GM23248 (cell line): Measurements from ENCODE around the gene MECP2. TPM values are rescaled to one million over a fixed set of nuclear protein-coding genes. Genes with fewer than 3 reads are reported as not detected.

Source experiments
- DNase-seq: peaks from one replicate; pipeline ENCODE4 v3.0.0-alpha.2; 2015
- H2AFZ ChIP-seq: fragments of 200-600 bp; sonication (generic); 2 replicates; pipeline ENCODE4 v1.6.1; 2016; ENCODE audit warnings: antibody characterized with exemption
- H3F3A ChIP-seq: fragments of 200-600 bp; sonication (generic); 2 replicates; pipeline ENCODE4 v1.6.1; 2016; ENCODE audit warnings: mild to moderate bottlenecking, antibody characterized with exemption, mixed run types; ENCODE audit not compliant: insufficient read depth
- H3K27ac ChIP-seq: fragments of 200-600 bp; sonication (generic); 2 replicates; pipeline ENCODE4 v1.5.1; 2016; ENCODE audit warnings: mild to moderate bottlenecking
- H3K27me3 ChIP-seq: fragments of 200-600 bp; sonication (generic); replicated peaks from 2 replicates; pipeline ENCODE4 v1.6.1; 2016; ENCODE audit warnings: mild to moderate bottlenecking; ENCODE audit not compliant: insufficient read depth
- H3K36me3 ChIP-seq: fragments of 200-600 bp; sonication (generic); 2 replicates; pipeline ENCODE4 v1.6.1; 2016; ENCODE audit warnings: low read depth, mild to moderate bottlenecking
- H3K4me1 ChIP-seq: fragments of 200-600 bp; sonication (generic); 2 replicates; pipeline ENCODE4 v1.6.1; 2016; ENCODE audit warnings: mild to moderate bottlenecking; ENCODE audit not compliant: insufficient read depth
- H3K4me2 ChIP-seq: fragments of 200-600 bp; sonication (generic); one replicate; pipeline ENCODE4 v1.6.1; 2016; ENCODE audit warnings: mild to moderate bottlenecking; ENCODE audit not compliant: unreplicated experiment
- H3K4me3 ChIP-seq: fragments of 200-600 bp; sonication (generic); 2 replicates; pipeline ENCODE4 v1.5.1; 2016; ENCODE audit warnings: mild to moderate bottlenecking
- H3K79me2 ChIP-seq: fragments of 200-600 bp; sonication (generic); 2 replicates; pipeline ENCODE4 v1.6.1; 2016; ENCODE audit warnings: mild to moderate bottlenecking; ENCODE audit not compliant: insufficient read depth
- H3K9ac ChIP-seq: fragments of 200-600 bp; sonication (generic); 2 replicates; pipeline ENCODE4 v1.6.1; 2016; ENCODE audit warnings: mild to moderate bottlenecking
- H3K9me2 ChIP-seq: fragments of 200-600 bp; sonication (generic); 2 replicates; pipeline ENCODE4 v1.6.1; 2016; ENCODE audit warnings: mixed run types, mild to moderate bottlenecking, moderate library complexity; ENCODE audit not compliant: insufficient read depth
- H3K9me3 ChIP-seq: fragments of 200-600 bp; sonication (generic); one replicate; pipeline ENCODE4 v1.6.1; 2017; ENCODE audit warnings: low read depth
- H4K20me1 ChIP-seq: fragments of 200-600 bp; sonication (generic); 2 replicates; pipeline ENCODE4 v1.6.0; 2016; ENCODE audit not compliant: insufficient read depth
- EZH2 ChIP-seq: fragments of 200-600 bp; sonication (generic); IDR thresholded peaks from 2 replicates; pipeline ENCODE4 v1.6.1; 2018; ENCODE audit warnings: antibody characterized with exemption, mild to moderate bottlenecking; ENCODE audit not compliant: insufficient read depth, poor library complexity, severe bottlenecking
- EZH2phosphoT487 ChIP-seq: fragments of 200-600 bp; sonication (generic); IDR thresholded peaks from 2 replicates; pipeline ENCODE4 v1.6.1; 2018; ENCODE audit warnings: antibody characterized with exemption, moderate library complexity, mild to moderate bottlenecking, low read depth; ENCODE audit not compliant: insufficient read depth
- whole genome bisulfite sequencing, 2 experiments: methylation state at CpG; one replicate each; pipeline ENCODE4 v1.1.6; 2015 to 2017; ENCODE audit warnings: low lambda C conversion rate in 2 of 2, low coverage in 1 of 2; ENCODE audit errors: missing lambda C conversion rate in 2 of 2; 5-methylcytosine and 5-hydroxymethylcytosine counted together
- in situ Hi-C: fragments of 300-500 bp; cut with MboI; formaldehyde crosslinking; loops from 2 replicates; pipeline ENCODE4 v1.15.0; 2020
- polyA plus RNA-seq: library from polyadenylated mRNA; unstranded; fragments of >200 nt; fragmentation: Nextera tagmentation; extraction: Ambion mirVana; gene quantifications from 2 replicates; pipeline ENCODE4 v1.2.1, GENCODE V29; 2016
- total RNA-seq: library from RNA; depleted of rRNA; stranded (reverse); fragments of >200 nt; shearing (Covaris generic); gene quantifications from 2 replicates; pipeline ENCODE4 v1.2.3, GENCODE V29; 2014

Gene MECP2
- total and polyA plus RNA-seq, 2 experiments from 2014 or later: 10.3 to 16.5 TPM

DNA sequence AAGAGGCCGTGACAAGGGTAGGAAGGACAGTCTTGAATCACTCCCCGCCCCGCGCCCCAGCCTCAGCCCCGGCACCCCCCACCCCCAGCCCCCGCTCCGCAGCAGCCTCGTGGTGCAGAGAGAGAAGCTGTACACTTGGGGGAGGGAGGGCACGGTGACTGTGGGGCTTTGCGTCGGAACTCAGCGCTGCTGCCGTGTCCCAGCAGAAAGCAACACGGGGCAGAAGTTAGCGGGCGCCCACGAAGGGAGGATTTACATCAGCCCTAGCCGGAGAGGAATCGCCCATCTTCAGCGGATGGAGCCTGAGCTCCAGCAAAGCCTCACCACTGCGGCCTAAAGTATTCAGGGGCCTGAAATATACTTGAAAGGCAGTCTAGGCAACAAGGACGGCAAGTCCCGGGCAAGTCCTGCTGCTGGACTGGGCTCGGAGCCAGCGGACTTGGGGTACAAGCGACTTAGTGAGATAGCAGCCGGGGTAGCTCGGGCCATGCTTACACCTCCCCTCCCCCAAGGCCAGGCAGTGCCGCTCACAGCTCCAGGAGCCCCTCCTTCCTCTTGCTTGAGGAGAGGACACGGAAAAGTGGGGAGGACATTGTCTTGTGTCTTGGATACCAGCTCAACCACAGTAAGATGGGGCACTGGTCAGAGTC lies 28.0 kb upstream of the MECP2 start:
- Histone ChIP-seq H3K4me2 (no peak overlapping the region), H3K9ac (no peak overlapping the region), H3K27ac (no peak overlapping the region), H2AFZ (no peak overlapping the region), H3K4me1 (no peaks in the 10 kb centered on the region), H3F3A (no peaks in the 10 kb centered on the region), H3K9me3 (no peaks in the 10 kb centered on the region), H4K20me1 (no peaks in the 10 kb centered on the region), H3K27me3 (no peaks in the 10 kb centered on the region), H3K4me3 (no peak overlapping the region), H3K36me3 (no peaks in the 10 kb centered on the region), H3K9me2 (no peaks in the 10 kb centered on the region), H3K79me2 (no peaks in the 10 kb centered on the region)
- in situ Hi-C loops: no loop called here
- DNase-seq: no peak
- no peak for TF ChIP-seq EZH2phosphoT487
- no peak for TF ChIP-seq EZH2
- 79 to 91% methylated on average over 21 to 26 of the region's 30 CpGs for WGBS, 2 experiments

DNA sequence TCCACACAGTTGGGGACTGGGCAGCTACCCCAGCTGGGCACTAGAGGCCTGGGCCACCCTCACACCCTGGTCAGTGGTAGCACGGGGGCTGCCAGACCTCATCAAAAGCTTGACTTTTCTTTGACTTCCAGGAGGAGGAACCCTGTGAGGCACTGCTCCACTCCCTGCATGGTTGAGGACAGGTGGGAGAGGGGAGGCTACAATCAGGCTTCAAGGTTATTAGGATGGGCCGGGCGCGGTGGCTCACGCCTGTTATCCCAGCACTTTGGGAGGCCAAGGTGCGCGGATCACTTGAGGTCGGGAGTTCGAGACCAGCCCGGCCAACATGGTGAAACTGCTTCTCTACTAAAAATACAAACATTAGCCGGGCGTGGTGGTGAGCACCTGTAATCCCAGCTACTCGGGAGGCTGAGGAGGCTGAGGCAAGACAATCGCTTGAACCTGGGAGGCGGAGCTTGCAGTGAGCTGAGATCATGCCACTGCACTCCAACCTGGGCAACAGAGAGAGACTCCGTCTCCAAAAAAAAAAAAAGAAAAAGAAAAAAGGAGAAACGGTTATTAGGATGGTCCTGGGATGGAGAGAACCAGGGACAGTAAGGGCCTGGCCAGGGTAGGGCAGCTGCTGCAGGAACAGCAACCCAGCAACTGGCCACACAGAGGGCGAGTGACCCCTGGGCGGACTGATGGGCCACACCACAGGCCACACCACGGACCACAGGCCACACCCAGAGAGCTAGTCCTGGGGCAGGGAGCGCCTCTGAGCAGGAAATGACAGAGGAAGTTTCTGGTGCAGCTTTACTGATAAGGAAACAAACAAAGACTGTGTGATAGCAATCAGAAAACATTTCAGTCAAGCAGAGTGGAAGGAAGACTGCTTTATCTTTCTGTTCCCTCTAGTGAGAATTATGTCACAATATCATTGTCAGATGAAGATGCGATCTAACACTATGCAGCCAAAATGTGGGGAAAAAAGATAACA lies 26.0 kb upstream of the MECP2 start:
- TF ChIP-seq EZH2phosphoT487 (no peak), EZH2 (no peak)
- in situ Hi-C loops: no loop called here
- 75 to 90% methylated on average over 15 to 19 of the region's 22 CpGs for WGBS, 2 experiments

DNA sequence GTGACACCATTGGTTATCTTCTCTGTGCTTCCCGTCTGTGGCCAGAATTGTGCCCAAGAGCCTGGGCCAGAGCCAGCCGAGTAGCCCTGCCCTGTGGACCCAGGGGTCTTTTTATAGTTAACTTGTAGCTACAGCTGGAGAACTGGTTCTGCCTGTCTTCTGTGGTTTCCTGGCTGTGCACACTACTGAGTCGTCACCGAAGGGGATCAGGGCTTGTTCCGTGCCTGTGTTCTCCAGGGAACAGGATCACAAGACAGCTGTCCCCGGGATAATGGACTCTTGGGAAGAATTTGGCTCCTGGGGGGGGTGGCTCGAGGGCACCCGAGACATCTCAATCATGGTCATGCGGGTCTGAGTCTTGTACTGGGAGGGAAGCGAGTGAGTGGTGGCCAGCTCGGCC lies 24.4 kb upstream of the MECP2 start:
- no peak for TF ChIP-seq EZH2
- TF ChIP-seq EZH2phosphoT487: no peak
- H3K79me2 ChIP-seq: no peaks in the 10 kb centered on the region
- no peaks in the 10 kb centered on the region for H3K9me3 ChIP-seq
- H3K36me3 ChIP-seq: no peaks in the 10 kb centered on the region
- H3F3A ChIP-seq: no peaks in the 10 kb centered on the region
- in situ Hi-C loops: no loop called here
- H3K4me1 ChIP-seq: no peaks in the 10 kb centered on the region
- H4K20me1 ChIP-seq: no peaks in the 10 kb centered on the region
- H3K4me2 ChIP-seq: no peak overlapping the region
- DNase-seq: no peak
- no peaks in the 10 kb centered on the region for H3K27me3 ChIP-seq
- no peak overlapping the region for H3K27ac ChIP-seq
- no peaks in the 10 kb centered on the region for H3K9me2 ChIP-seq
- H3K4me3 ChIP-seq: no peak overlapping the region
- no peak overlapping the region for H3K9ac ChIP-seq
- no peak overlapping the region for H2AFZ ChIP-seq
- 55 to 81% methylated on average over 8 to 11 of the region's 11 CpGs for WGBS, 2 experiments

More for the DNA sequence above, 26.0 kb upstream of the MECP2 start:
- Histone ChIP-seq H3K4me1 (no peaks in the 10 kb centered on the region), H3K79me2 (no peaks in the 10 kb centered on the region), H3K27ac (no peak overlapping the region), H3K9ac (no peak overlapping the region), H3F3A (no peaks in the 10 kb centered on the region), H3K27me3 (no peaks in the 10 kb centered on the region), H2AFZ (no peak overlapping the region), H3K4me3 (no peak overlapping the region), H3K9me3 (no peaks in the 10 kb centered on the region), H3K9me2 (no peaks in the 10 kb centered on the region), H3K4me2 (no peak overlapping the region), H4K20me1 (no peaks in the 10 kb centered on the region), H3K36me3 (no peaks in the 10 kb centered on the region)
- no peak for DNase-seq

DNA sequence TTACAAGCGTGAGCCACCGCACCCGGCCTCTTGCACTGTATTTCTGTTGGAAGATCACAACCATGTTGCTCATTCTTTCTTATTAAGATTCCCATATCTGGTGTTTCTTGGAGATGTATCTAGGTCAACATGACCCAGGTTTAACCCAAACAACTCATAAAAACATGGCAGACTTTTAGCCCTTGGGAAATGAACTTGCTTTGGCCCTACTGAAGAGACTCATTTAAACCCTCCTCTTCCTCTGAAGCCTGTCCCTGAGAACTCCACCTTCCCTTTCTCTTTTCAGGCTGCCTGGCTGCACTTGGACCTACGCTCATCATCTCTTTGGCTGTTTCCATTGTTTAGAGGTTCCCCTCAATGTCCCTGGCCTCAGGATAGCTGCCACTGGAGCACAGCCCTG lies 23.7 kb upstream of the MECP2 start:
- no peak overlapping the region for H3K4me2 ChIP-seq
- H3K36me3 ChIP-seq: no peaks in the 10 kb centered on the region
- in situ Hi-C loops: no loop called here
- 83 to 89% methylated on average over 4 of the region's 4 CpGs for WGBS, 2 experiments
- no peaks in the 10 kb centered on the region for H3K79me2 ChIP-seq
- H2AFZ ChIP-seq: no peak overlapping the region
- H3K9ac ChIP-seq: no peak overlapping the region
- TF ChIP-seq EZH2: no peak
- no peak for TF ChIP-seq EZH2phosphoT487
- no peaks in the 10 kb centered on the region for H3K4me1 ChIP-seq
- DNase-seq: no peak
- H3K9me3 ChIP-seq: no peaks in the 10 kb centered on the region
- no peaks in the 10 kb centered on the region for H3K9me2 ChIP-seq
- no peaks in the 10 kb centered on the region for H3F3A ChIP-seq
- no peak overlapping the region for H3K4me3 ChIP-seq
- H4K20me1 ChIP-seq: no peaks in the 10 kb centered on the region
- no peaks in the 10 kb centered on the region for H3K27me3 ChIP-seq
- no peak overlapping the region for H3K27ac ChIP-seq
